CD14-positive monocyte (primary cell): ENCODE data around the gene CDH13. TPM values are rescaled to one million over a fixed set of nuclear protein-coding genes. Genes with fewer than 3 reads are reported as not detected.
A peak's percentile ranks its signal among the peaks of the same experiment; 100 is the strongest.

Experiments used
- DNase-seq, 3 donors: peaks; one replicate each; pipeline ENCODE4 v3.0.0-alpha.2; 2011 to 2022
- H2AFZ ChIP-seq: 2 replicates; pipeline ENCODE4 v1.6.0; 2012; ENCODE audit warnings: mild to moderate bottlenecking, low read depth, low read length, inconsistent platforms; ENCODE audit not compliant: insufficient read depth, poor library complexity, severe bottlenecking
- H3K27ac ChIP-seq, 2 donors: 1 replicate in 1 of 2; 2 replicates in 1 of 2; pipeline ENCODE4 v1.5.1; 2012 to 2013; ENCODE audit warnings: low read length in 2 of 2, control low read depth in 1 of 2, inconsistent platforms in 1 of 2, low read depth in 1 of 2, mild to moderate bottlenecking in 1 of 2
- H3K27me3 ChIP-seq, 2 donors: one replicate each; pipeline versions ENCODE4 v1.6.0 to v1.6.1; 2011 to 2013; ENCODE audit warnings: low read length in 2 of 2; ENCODE audit not compliant: control insufficient read depth in 2 of 2, insufficient read depth in 2 of 2
- H3K36me3 ChIP-seq, 2 donors: replicated peaks in 1 of 2; 1 replicate in 1 of 2; 2 replicates in 1 of 2; pipeline versions ENCODE4 v1.5.1 to v1.6.1; 2012 to 2013; ENCODE audit warnings: low read length in 2 of 2, control low read depth in 1 of 2, inconsistent platforms in 1 of 2, mild to moderate bottlenecking in 1 of 2; ENCODE audit not compliant: insufficient read depth in 2 of 2, control insufficient read depth in 1 of 2
- H3K4me1 ChIP-seq, 2 donors: 1 replicate in 1 of 2; 2 replicates in 1 of 2; pipeline versions ENCODE4 v1.5.1 to v1.6.1; 2012 to 2013; ENCODE audit warnings: low read length in 2 of 2, control low read depth in 1 of 2, inconsistent platforms in 1 of 2, mild to moderate bottlenecking in 1 of 2, moderate library complexity in 1 of 2; ENCODE audit not compliant: insufficient read depth in 2 of 2, control insufficient read depth in 1 of 2
- H3K4me2 ChIP-seq: replicated peaks from 2 replicates; pipeline ENCODE3; 2012; ENCODE audit warnings: low read length, moderate library complexity, mild to moderate bottlenecking; ENCODE audit not compliant: poor library complexity, severe bottlenecking; ENCODE audit errors: extremely low read depth
- H3K4me3 ChIP-seq, 3 experiments: fragments of 200-600 bp in 1 of 3; sonication (generic) in 1 of 3; replicated peaks in 1 of 3; 1 replicate in 2 of 3; 2 replicates in 1 of 3; pipeline ENCODE4 v1.5.1; 2011 to 2013; ENCODE audit warnings: low read length in 3 of 3, mild to moderate bottlenecking in 3 of 3, control low read depth in 2 of 3, low read depth in 2 of 3, inconsistent platforms in 1 of 3, moderate library complexity in 1 of 3
- H3K79me2 ChIP-seq: 2 replicates; pipeline ENCODE4 v1.6.0; 2012; ENCODE audit warnings: mild to moderate bottlenecking, control low read depth, inconsistent platforms, low read length, moderate library complexity; ENCODE audit not compliant: insufficient read depth
- H3K9ac ChIP-seq: 2 replicates; pipeline ENCODE4 v1.6.0; 2017; ENCODE audit warnings: low read length, mild to moderate bottlenecking; ENCODE audit not compliant: insufficient read depth, poor library complexity, severe bottlenecking
- H3K9me3 ChIP-seq, 2 donors: replicated peaks in 1 of 2; 1 replicate in 1 of 2; 2 replicates in 1 of 2; pipeline versions ENCODE4 v1.5.1 to v1.6.1; 2012 to 2013; ENCODE audit warnings: low read length in 2 of 2, control low read depth in 1 of 2; ENCODE audit not compliant: control insufficient read depth in 1 of 2, insufficient read depth in 1 of 2
- H4K20me1 ChIP-seq: 2 replicates; pipeline ENCODE4 v1.6.0; 2012; ENCODE audit warnings: mild to moderate bottlenecking, low read length, control low read depth, moderate library complexity; ENCODE audit not compliant: insufficient read depth
- H3K27ac Mint-ChIP-seq, 7 donors: one replicate each; pipeline ENCODE4 v1.8.0; 2020; ENCODE audit warnings: mild to moderate bottlenecking in 7 of 7, mixed read lengths in 7 of 7, moderate library complexity in 6 of 7, inconsistent platforms in 2 of 7
- H3K27me3 Mint-ChIP-seq, 3 donors: one replicate each; pipeline ENCODE4 v1.8.0; 2021 to 2022; ENCODE audit warnings: low read depth in 3 of 3, mild to moderate bottlenecking in 3 of 3, mixed read lengths in 3 of 3, moderate library complexity in 3 of 3, inconsistent platforms in 1 of 3
- H3K36me3 Mint-ChIP-seq, 2 donors: one replicate each; pipeline ENCODE4 v1.8.0; 2020; ENCODE audit warnings: mixed read lengths in 2 of 2, inconsistent platforms in 1 of 2, mild to moderate bottlenecking in 1 of 2
- H3K4me1 Mint-ChIP-seq: one replicate; pipeline ENCODE4 v1.8.0; 2020; ENCODE audit warnings: mild to moderate bottlenecking, mixed read lengths
- H3K4me3 Mint-ChIP-seq, 2 donors: one replicate each; pipeline ENCODE4 v1.8.0; 2020; ENCODE audit warnings: mild to moderate bottlenecking in 2 of 2, mixed read lengths in 2 of 2, moderate library complexity in 1 of 2
- H3K9me3 Mint-ChIP-seq, 7 donors: one replicate each; pipeline ENCODE4 v1.8.0; 2020 to 2022; ENCODE audit warnings: mixed read lengths in 7 of 7, mild to moderate bottlenecking in 6 of 7, moderate library complexity in 6 of 7, inconsistent platforms in 2 of 7
- WGBS: methylation state at CpG from one replicate; pipeline ENCODE4 v1.1.5; 2013; ENCODE audit warnings: missing lambda C conversion rate; ENCODE audit not compliant: insufficient coverage; 5-methylcytosine and 5-hydroxymethylcytosine counted together
- intact Hi-C, 2 donors: fragments of 100-400 bp; cut with micrococcal nuclease; formaldehyde crosslinking; loops; one replicate each; pipeline versions ENCODE4 v1.15.0 to v1.15.1; 2023
- polyA plus RNA-seq, 3 donors: library from polyadenylated mRNA; depleted of rRNA in 1 of 3; unstranded in 2 of 3; stranded (reverse) in 1 of 3; fragments of 300-500 nt in 2 of 3; fragments of >200 nt in 1 of 3; fragmentation: Illumina TruSeq in 2 of 3; gene quantifications; 1 replicate in 2 of 3; 2 replicates in 1 of 3; pipeline ENCODE4 v1.2.3, GENCODE V29; 2012 to 2021
- TF ChIP-seq, protein P1 (sequence below): fragments of 200-600 bp; IDR thresholded peaks from one replicate; pipeline ENCODE4 v1.8.0; 2022; ENCODE audit warnings: antibody characterized with exemption, mild to moderate bottlenecking

CDH13 gene
- polyA plus RNA-seq, 3 donors: 0.13 to 0.19 TPM; not detected in 1

DNA sequence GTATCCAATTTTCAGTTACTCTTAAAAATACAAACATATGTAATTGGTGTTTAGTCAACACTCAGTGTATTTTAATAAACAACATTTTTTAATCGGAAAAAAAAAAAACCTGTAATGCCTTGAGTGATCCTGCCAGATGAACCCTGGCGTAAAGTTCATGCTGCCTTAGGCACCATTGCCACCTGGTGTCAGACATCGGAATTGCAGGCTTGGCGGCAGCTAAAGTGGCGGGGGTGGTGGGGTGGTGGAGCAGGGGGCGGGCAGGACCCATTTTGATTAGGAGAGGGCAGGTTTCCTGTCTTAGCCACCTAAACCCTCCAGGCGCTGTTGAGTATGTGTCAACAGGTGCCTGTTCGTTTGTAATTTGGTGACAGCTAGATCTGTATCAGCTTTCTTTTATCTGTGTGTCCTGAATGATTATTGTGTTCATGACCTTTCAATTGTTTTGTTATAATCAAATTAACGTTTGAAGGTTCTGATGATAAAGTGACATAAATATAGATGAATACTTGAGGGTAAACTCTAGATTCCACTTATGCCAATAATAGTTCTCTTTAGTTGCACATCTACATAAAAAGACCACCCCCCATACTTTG, 588.7 kb downstream of the CDH13 start:
- Mint-ChIP-seq H3K9me3 (peaks cover 0 to 7% (median 3%) of the 10 kb centered on the region in 7 donors), H3K27me3 (peaks cover 7 to 15% (median 10%) of the 10 kb centered on the region in 3 donors), H3K4me3 (no peak overlapping the region), H3K36me3 (no peaks in the 10 kb centered on the region), H3K4me1 (no peaks in the 10 kb centered on the region), H3K27ac (no peak overlapping the region)
- Histone ChIP-seq H3K4me2 (no peak overlapping the region), H3K9me3 (no peaks in the 10 kb centered on the region), H3K9ac (no peak overlapping the region), H4K20me1 (no peaks in the 10 kb centered on the region), H3K27ac (no peak overlapping the region), H3K36me3 (no peaks in the 10 kb centered on the region), H3K4me1 (no peaks in the 10 kb centered on the region), H3K4me3 (no peak overlapping the region), H2AFZ (no peak overlapping the region), H3K79me2 (no peaks in the 10 kb centered on the region), H3K27me3 (no peaks in the 10 kb centered on the region)
- peak in 1 of 3 donors; percentile 8 for DNase-seq
- TF ChIP-seq, protein P1, sequence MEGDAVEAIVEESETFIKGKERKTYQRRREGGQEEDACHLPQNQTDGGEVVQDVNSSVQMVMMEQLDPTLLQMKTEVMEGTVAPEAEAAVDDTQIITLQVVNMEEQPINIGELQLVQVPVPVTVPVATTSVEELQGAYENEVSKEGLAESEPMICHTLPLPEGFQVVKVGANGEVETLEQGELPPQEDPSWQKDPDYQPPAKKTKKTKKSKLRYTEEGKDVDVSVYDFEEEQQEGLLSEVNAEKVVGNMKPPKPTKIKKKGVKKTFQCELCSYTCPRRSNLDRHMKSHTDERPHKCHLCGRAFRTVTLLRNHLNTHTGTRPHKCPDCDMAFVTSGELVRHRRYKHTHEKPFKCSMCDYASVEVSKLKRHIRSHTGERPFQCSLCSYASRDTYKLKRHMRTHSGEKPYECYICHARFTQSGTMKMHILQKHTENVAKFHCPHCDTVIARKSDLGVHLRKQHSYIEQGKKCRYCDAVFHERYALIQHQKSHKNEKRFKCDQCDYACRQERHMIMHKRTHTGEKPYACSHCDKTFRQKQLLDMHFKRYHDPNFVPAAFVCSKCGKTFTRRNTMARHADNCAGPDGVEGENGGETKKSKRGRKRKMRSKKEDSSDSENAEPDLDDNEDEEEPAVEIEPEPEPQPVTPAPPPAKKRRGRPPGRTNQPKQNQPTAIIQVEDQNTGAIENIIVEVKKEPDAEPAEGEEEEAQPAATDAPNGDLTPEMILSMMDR: peak; percentile 71
- WGBS: 0% methylated on average over 3 of the region's 9 CpGs
- intact Hi-C loops: loop anchor here in 1 of 2 donors (10.0 kb wide), 1 partner anchor 951 kb away; no protein-coding TSS in a partner anchor

DNA sequence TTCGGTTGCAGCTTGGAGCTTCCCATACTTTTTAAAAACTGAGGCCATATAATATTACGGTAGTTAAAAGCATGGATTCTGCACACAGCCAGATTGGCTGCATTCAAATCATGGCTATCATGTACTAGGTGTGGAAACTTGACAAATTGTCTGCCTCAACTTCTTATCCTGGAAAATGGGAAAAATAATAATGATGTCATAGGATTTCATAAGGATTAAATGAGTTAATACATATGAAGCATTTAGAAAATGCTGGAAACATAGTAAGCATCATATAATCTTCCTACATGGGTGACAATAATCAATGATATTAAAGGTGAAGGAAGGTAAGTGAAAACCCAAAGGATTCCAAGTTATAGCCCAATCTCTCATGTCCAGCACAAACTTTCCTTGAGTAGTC, 592.5 kb downstream of the CDH13 start:
- Histone ChIP-seq H2AFZ (no peak overlapping the region), H3K27ac (no peak overlapping the region), H3K27me3 (no peaks in the 10 kb centered on the region), H4K20me1 (no peaks in the 10 kb centered on the region), H3K9ac (no peak overlapping the region), H3K36me3 (no peaks in the 10 kb centered on the region), H3K4me3 (no peak overlapping the region), H3K4me1 (no peaks in the 10 kb centered on the region), H3K79me2 (no peaks in the 10 kb centered on the region), H3K4me2 (no peak overlapping the region), H3K9me3 (no peaks in the 10 kb centered on the region)
- TF ChIP-seq, protein P1: no peak
- no peak overlapping the region for H3K27ac Mint-ChIP-seq
- intact Hi-C loops: loop anchor here in 1 of 2 donors (10.0 kb wide), 1 partner anchor 954 kb away; no protein-coding TSS in a partner anchor
- no peak overlapping the region for H3K4me3 Mint-ChIP-seq
- H3K4me1 Mint-ChIP-seq: no peaks in the 10 kb centered on the region
- WGBS: 100% methylated on average over 1 of the region's 2 CpGs
- no peak for DNase-seq
- peaks cover 4 to 8% (median 7%) of the 10 kb centered on the region in 3 donors for H3K27me3 Mint-ChIP-seq
- H3K9me3 Mint-ChIP-seq: peaks cover 0 to 7% (median 0%) of the 10 kb centered on the region in 7 donors
- no peaks in the 10 kb centered on the region for H3K36me3 Mint-ChIP-seq
